SH-SY5Y (cell line): ENCODE data around the gene TUBB4B.

Source experiments
- GATA2 ChIP-seq: IDR thresholded peaks from 2 replicates; pipeline ENCODE4 v1.6.1; 2011; ENCODE audit warnings: mild to moderate bottlenecking, low read depth, low read length
- GATA3 ChIP-seq: IDR thresholded peaks from 2 replicates; pipeline ENCODE4 v1.6.1; 2011; ENCODE audit warnings: low read depth, mild to moderate bottlenecking, low read length, moderate library complexity

DNA sequence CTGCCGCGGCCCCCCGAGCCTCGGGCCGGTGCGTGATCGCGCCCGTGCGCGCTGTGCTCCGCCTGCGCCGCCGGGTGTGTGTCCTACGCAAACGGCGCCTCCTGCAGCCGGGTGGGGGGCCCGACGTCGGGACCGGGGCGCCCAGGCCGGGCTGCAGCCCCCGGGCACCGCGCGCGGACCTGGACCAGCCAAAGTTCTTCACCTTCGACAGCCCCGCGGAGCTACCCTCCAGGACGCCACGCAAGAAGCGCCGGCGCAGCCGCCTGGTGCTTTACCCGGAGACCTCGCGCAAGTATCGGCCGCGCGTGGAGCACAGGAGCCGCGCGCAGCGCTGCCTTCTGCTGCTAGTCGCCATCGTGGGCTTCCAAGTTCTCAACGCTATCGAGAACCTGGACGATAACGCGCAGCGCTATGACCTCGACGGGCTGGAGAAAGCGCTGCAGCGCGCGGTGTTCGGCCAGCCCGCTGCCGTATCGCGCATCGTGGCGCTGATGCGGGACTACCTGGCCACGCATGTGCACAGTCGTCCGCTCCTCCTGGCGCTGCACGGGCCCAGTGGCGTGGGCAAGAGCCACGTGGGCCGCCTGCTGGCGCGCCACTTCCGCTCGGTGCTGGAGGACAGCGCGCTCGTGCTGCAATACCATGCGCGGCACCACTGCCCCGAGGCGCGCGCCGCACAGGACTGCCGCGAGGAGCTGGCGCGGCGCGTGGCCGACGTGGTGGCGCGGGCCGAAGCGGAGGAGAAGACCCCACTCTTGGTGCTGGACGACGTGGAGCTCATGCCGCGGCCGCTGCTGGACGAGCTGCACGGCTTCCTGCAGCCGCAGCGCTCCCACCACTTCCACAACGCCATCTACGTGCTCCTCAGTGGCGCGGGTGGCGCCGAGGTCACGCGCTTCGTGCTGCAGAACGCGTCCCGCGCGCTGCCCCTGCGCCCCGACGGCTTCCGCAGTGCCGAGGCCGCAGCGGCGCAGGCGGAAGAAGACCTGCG, 37.9 kb downstream of the TUBB4B start:
- no peak for TF ChIP-seq GATA2
- TF ChIP-seq GATA3, result no peak
